Measurements from ENCODE around the gene SMAD4. TPM values are rescaled to one million over a fixed set of nuclear protein-coding genes. Genes with fewer than 3 reads are reported as not detected.
A peak's percentile ranks its signal among the peaks of the same experiment; 100 is the strongest.
"Not testable (repeated sequence)": the region's sequence is repeated elsewhere in the genome, so short reads cannot be mapped to it uniquely, and the experiment has no call there.

The SMAD4 gene
- total RNA-seq, 2 donors from 2014 or later = 57.5 to 102 TPM

GRCh38 chr18:51110073-51110797 is 80.2 kb downstream of the SMAD4 start:
- H3K27ac ChIP-seq = no peak overlapping the region
- TF ChIP-seq CTCF (IDR thresholded peaks at IDR 0.05) = peak; percentile 95 to 99

GRCh38 chr18:51111633-51112355 is 81.8 kb downstream of the SMAD4 start:
- H3K9me3 ChIP-seq, H3K27me3 ChIP-seq, H3K27ac ChIP-seq, H3K4me1 ChIP-seq, H3K36me3 ChIP-seq, H3K4me3 ChIP-seq: not testable (repeated sequence)
- DNase-seq (ENCODE audit: low spot score) = peak; percentile 34

More at GRCh38 chr18:51110073-51110797, 80.2 kb downstream of the SMAD4 start:
- Histone ChIP-seq H3K27me3 (no peaks in the 10 kb centered on the region), H3K4me3 (no peak overlapping the region), H3K4me1 (peaks cover 3 to 4% of the 10 kb centered on the region in 2 donors), H3K36me3 (no peaks in the 10 kb centered on the region), H3K9me3 (no peaks in the 10 kb centered on the region)
- DNase-seq (ENCODE audit: low spot score) = peak; percentile 54

GRCh38 chr18:51116996-51117395 is 87.0 kb downstream of the SMAD4 start:
- H3K27ac ChIP-seq, H3K4me3 ChIP-seq, H3K9me3 ChIP-seq, H3K4me1 ChIP-seq, H3K27me3 ChIP-seq, H3K36me3 ChIP-seq: not testable (repeated sequence)
- DNase-seq (ENCODE audit: low spot score) = peak; percentile 28

- not testable (repeated sequence) for H3K9me3 ChIP-seq, H3K36me3 ChIP-seq, H3K27me3 ChIP-seq, H3K4me1 ChIP-seq, H3K27ac ChIP-seq, H3K4me3 ChIP-seq
- peak; percentile 21 for DNase-seq (ENCODE audit: low spot score)
Measured at GRCh38 chr18:51119561-51119960, 89.5 kb downstream of the SMAD4 start.

- not testable (repeated sequence) for H3K27ac ChIP-seq; H3K4me1 ChIP-seq; H3K36me3 ChIP-seq; H3K4me3 ChIP-seq; H3K27me3 ChIP-seq; DNase-seq (ENCODE audit: low spot score); H3K9me3 ChIP-seq
Measured at GRCh38 chr18:51119976-51120375, 90.0 kb downstream of the SMAD4 start.

- DNase-seq (ENCODE audit: low spot score) = no peak
- no peaks in the 10 kb centered on the region for H3K36me3 ChIP-seq
- no peaks in the 10 kb centered on the region for H3K4me1 ChIP-seq
- no peaks in the 10 kb centered on the region for H3K9me3 ChIP-seq
- H3K27me3 ChIP-seq = no peaks in the 10 kb centered on the region
- no peak overlapping the region for H3K4me3 ChIP-seq
- TF ChIP-seq CTCF (IDR thresholded peaks at IDR 0.05) = no peak
- H3K27ac ChIP-seq = no peak overlapping the region
Measured at GRCh38 chr18:51120809-51121596, 91.0 kb downstream of the SMAD4 start.

GRCh38 chr18:51121597-51121857 is 91.5 kb downstream of the SMAD4 start:
- Histone ChIP-seq H3K36me3 (no peaks in the 10 kb centered on the region), H3K27me3 (no peaks in the 10 kb centered on the region), H3K4me1 (no peaks in the 10 kb centered on the region), H3K4me3 (no peak overlapping the region), H3K27ac (no peak overlapping the region), H3K9me3 (no peaks in the 10 kb centered on the region)
- TF ChIP-seq CTCF (IDR thresholded peaks at IDR 0.05) = no peak
- DNase-seq (ENCODE audit: low spot score) = no peak
